ENCODE results near the gene PPA2. TPM values are rescaled to one million over a fixed set of nuclear protein-coding genes. Genes with fewer than 3 reads are reported as not detected.

PPA2 gene
- total RNA-seq, 4 donors from 2014 or later, result 182 to 435 (median 311) TPM

DNA sequence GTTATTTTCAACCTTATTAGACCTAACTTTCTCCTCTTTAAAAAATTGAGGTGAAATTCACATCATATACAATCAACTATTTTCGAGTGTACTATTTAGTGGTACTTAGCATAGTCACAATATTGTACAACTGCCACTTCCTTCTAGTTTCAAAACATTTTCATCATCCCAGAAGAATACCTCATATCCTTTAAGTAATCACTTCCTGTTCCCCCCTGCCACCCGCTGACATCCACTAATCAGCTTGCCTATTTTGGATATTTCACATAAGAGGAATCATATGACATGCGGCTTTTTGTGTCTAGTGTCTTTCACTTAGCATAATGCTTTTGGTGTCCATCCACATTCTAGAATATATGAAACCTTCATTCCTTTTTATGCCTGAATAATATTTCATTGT, 10.0 kb upstream of the PPA2 start:
- intact Hi-C loops (cut with DNase I), result no loop called here
- DNase-seq, result no peak
- WGBS, 2 donors, result 80 to 87% methylated on average over 3 of the region's 3 CpGs
- no peaks in the 10 kb centered on the region for H3K36me3 ChIP-seq
- no peaks in the 10 kb centered on the region for H3K4me1 ChIP-seq
- no peak for TF ChIP-seq POLR2A (IDR thresholded peaks at IDR 0.05)
- no peak for TF ChIP-seq CTCF (IDR thresholded peaks at IDR 0.05)
- no peaks in the 10 kb centered on the region for H3K9me3 ChIP-seq
- H3K4me3 ChIP-seq (replicated peaks in 1 of 3), result no peak overlapping the region
- no peak overlapping the region for H3K27ac ChIP-seq
- H3K27me3 ChIP-seq, result no peaks in the 10 kb centered on the region

- H3K27ac ChIP-seq, result peak overlapping the region; percentile 98 to 100 (median 98)
- peaks cover 14 to 19% of the 10 kb centered on the region in 2 donors for H3K4me1 ChIP-seq
- H3K9me3 ChIP-seq, result no peaks in the 10 kb centered on the region
- H3K27me3 ChIP-seq, result no peaks in the 10 kb centered on the region
- H3K4me3 ChIP-seq (replicated peaks in 1 of 3), result peak overlapping the region; percentile 79 to 85 (median 82)
- WGBS, 2 donors, result 9 to 10% methylated on average over 22 to 23 of the region's 23 CpGs
- TF ChIP-seq CTCF (IDR thresholded peaks at IDR 0.05), result peak in 5 of 6 experiments; percentile 63 to 91 (median 88)
- no peak for TF ChIP-seq POLR2A (IDR thresholded peaks at IDR 0.05)
- intact Hi-C loops (cut with DNase I), result loop anchor here (5.0 kb wide), 1 partner anchor 327 kb away; the partner anchor contains the start of gene TET2
- no peaks in the 10 kb centered on the region for H3K36me3 ChIP-seq
- peak in 1 of 2 donors; percentile 90 for DNase-seq
Measured at GRCh38 chr4:105474099-105474518, 247 bp upstream of the PPA2 start.

GRCh38 chr4:105472871-105473323, 965 bp downstream of the PPA2 start:
- H3K4me3 ChIP-seq (replicated peaks in 1 of 3), result peak overlapping the region; percentile 79 to 85 (median 82)
- 4 to 5% methylated on average over 19 of the region's 19 CpGs for WGBS, 2 donors
- H3K27ac ChIP-seq, result peak overlapping the region; percentile 98 to 100 (median 98)
- H3K4me1 ChIP-seq, result peaks cover 14 to 19% of the 10 kb centered on the region in 2 donors
- intact Hi-C loops (cut with DNase I), result loop anchor here (5.0 kb wide), 1 partner anchor 326 kb away; the partner anchor contains the start of gene TET2
- H3K36me3 ChIP-seq, result no peaks in the 10 kb centered on the region
- no peaks in the 10 kb centered on the region for H3K27me3 ChIP-seq
- H3K9me3 ChIP-seq, result no peaks in the 10 kb centered on the region
- TF ChIP-seq POLR2A (IDR thresholded peaks at IDR 0.05), result no peak
- no peak for TF ChIP-seq CTCF (IDR thresholded peaks at IDR 0.05)
- DNase-seq, result no peak

DNA sequence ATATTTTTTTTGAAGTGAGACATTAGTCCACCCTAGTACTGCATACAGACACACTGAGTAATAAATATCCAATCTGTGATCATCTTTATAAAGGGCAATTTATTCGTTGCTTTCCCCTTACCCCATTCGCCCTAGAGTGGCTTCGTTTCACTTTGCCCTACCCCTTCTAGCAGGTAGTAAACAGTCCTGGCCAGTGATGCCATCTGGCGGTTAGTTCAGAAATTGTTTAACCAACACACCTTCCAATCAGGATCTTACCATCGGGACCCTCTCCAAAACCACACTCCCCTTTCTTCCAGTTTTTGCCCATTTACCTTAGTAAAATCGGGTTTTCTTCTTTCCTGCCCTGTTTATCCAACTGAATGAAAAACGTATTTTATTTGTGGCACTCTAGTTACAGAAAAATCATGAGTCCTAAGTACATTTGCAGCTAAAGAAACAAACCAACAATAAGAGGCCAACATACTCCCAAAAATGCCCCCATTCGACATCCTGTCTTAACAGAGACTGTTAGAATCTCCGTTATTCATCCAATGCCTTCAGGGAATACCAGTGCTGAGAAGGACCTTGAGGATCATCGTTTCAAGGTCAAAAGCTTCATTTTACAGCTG, 2.2 kb downstream of the PPA2 start:
- Histone ChIP-seq H3K4me3 (replicated peaks in 1 of 3) (peak overlapping the region in 1 of 3 donors; percentile 82), H3K4me1 (peaks cover 14 to 19% of the 10 kb centered on the region in 2 donors), H3K27ac (peak overlapping the region in 2 of 3 donors; percentile 98), H3K36me3 (no peaks in the 10 kb centered on the region), H3K9me3 (no peaks in the 10 kb centered on the region), H3K27me3 (no peaks in the 10 kb centered on the region)
- peak; percentile 66 to 75 for DNase-seq
- WGBS, 2 donors, result 6 to 10% methylated on average over 10 of the region's 10 CpGs
- TF ChIP-seq CTCF (IDR thresholded peaks at IDR 0.05), result peak in 5 of 6 experiments; percentile 37 to 87 (median 68)
- no peak for TF ChIP-seq POLR2A (IDR thresholded peaks at IDR 0.05)
- intact Hi-C loops (cut with DNase I), result loop anchor here (5.0 kb wide), 1 partner anchor 324 kb away; the partner anchor contains the start of gene TET2

DNA sequence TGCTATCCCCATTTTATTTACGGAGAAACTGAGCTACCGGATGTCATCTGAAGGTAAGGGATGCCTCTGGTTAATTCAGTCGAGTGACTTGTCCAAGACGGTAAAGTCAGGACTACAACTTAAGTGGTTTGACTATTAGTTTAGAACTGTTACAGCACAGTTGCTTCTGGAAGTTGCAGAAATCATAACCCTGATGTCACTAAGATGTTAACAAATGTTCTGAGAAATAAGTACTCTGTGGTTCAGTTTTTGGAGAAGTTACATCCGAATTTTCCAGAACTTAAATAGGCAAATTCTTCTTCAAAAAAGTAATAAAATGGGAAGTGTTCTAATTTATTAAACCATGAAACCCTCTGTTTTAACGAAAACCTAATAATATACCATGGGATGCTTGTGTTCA, 3.1 kb downstream of the PPA2 start:
- intact Hi-C loops (cut with DNase I), result loop anchor here (5.0 kb wide), 1 partner anchor 323 kb away; the partner anchor contains the start of gene TET2
- no peak for DNase-seq
- WGBS, 2 donors, result 90 to 92% methylated on average over 6 of the region's 6 CpGs
- H3K27me3 ChIP-seq, result no peaks in the 10 kb centered on the region
- H3K36me3 ChIP-seq, result no peaks in the 10 kb centered on the region
- no peaks in the 10 kb centered on the region for H3K9me3 ChIP-seq
- no peak overlapping the region for H3K4me3 ChIP-seq (replicated peaks in 1 of 3)
- peaks cover 14 to 19% of the 10 kb centered on the region in 2 donors for H3K4me1 ChIP-seq
- no peak for TF ChIP-seq CTCF (IDR thresholded peaks at IDR 0.05)
- no peak for TF ChIP-seq POLR2A (IDR thresholded peaks at IDR 0.05)
- H3K27ac ChIP-seq, result no peak overlapping the region

Data from thyroid gland (tissue), 4 donors.